GM12873 (cell line): Measurements from ENCODE around the gene NEU4.

Experiments
- TF ChIP-seq, protein P1 (sequence below): IDR thresholded peaks from 2 replicates; pipeline ENCODE4 v1.5.1; 2012; ENCODE audit warnings: low read depth, mild to moderate bottlenecking, moderate library complexity, low read length, control low read depth; ENCODE audit not compliant: insufficient read depth; ENCODE audit errors: missing control alignments

Gene NEU4

DNA sequence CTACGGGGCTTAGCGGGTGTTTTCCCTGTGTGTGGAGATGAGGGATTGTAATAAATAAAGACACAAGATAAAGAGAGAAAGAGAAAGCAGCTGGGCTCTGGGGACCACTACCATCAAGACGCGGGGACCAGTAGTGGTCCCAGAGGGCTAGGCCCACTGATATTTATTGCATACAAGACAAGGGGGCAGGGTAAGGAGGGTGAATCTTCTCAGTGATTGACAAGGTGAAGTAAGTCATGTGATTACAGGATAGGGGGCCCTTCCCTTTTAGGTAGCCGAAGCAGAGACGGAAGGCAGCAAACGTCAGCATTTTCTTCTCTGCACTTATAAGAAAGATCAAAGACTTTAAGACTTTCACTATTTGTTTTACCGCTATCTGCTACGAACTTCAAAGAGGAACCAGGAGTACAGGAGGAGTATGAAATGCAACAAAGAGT lies 36.9 kb upstream of the NEU4 start:
- TF ChIP-seq, protein P1, sequence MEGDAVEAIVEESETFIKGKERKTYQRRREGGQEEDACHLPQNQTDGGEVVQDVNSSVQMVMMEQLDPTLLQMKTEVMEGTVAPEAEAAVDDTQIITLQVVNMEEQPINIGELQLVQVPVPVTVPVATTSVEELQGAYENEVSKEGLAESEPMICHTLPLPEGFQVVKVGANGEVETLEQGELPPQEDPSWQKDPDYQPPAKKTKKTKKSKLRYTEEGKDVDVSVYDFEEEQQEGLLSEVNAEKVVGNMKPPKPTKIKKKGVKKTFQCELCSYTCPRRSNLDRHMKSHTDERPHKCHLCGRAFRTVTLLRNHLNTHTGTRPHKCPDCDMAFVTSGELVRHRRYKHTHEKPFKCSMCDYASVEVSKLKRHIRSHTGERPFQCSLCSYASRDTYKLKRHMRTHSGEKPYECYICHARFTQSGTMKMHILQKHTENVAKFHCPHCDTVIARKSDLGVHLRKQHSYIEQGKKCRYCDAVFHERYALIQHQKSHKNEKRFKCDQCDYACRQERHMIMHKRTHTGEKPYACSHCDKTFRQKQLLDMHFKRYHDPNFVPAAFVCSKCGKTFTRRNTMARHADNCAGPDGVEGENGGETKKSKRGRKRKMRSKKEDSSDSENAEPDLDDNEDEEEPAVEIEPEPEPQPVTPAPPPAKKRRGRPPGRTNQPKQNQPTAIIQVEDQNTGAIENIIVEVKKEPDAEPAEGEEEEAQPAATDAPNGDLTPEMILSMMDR, result no peak

DNA sequence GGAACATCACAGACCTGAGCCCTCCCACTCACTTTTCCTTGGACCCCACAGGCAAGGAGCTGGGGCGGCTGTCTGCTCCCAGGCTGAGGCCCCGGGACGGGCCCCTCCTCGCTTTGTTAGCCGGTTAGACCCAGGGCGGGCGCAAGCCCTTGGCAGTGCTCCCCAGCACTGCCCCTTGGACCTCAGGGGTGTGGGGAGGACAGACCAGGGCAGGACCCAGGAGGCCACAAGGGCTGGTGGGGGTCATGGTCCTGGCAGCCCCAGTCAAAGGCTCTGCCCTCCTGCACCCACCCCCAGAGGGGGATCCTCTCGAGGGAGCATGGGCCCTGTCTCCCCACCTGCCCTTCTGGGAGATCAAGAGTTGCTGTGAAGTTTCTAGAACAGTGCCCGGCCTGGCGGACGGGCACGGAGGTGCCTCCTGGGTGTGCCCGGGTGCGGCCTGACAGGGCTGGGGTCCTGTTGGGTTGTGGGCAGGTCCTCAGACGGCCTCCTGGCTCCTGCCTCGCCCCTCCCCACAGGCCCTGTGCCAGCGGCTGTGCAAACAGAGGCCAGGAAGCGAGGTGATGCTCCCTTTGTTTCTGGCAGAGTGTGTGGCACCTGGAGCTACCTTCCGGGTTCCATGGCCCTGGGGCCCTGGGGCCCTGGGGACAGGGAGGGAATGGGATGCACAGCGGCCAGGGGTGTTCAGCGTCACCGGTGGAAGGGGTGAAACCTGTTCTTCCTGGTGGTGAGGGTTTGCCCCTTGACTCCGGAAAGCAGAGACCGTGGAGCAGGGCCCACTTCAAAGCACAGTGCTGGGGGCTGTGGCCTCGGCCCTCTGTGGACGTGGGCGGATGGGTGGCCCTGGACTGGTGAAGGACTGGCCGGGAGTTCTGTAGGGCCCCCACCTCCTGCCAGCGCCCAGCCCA lies 35.2 kb upstream of the NEU4 start:
- TF ChIP-seq, protein P1, result no peak

DNA sequence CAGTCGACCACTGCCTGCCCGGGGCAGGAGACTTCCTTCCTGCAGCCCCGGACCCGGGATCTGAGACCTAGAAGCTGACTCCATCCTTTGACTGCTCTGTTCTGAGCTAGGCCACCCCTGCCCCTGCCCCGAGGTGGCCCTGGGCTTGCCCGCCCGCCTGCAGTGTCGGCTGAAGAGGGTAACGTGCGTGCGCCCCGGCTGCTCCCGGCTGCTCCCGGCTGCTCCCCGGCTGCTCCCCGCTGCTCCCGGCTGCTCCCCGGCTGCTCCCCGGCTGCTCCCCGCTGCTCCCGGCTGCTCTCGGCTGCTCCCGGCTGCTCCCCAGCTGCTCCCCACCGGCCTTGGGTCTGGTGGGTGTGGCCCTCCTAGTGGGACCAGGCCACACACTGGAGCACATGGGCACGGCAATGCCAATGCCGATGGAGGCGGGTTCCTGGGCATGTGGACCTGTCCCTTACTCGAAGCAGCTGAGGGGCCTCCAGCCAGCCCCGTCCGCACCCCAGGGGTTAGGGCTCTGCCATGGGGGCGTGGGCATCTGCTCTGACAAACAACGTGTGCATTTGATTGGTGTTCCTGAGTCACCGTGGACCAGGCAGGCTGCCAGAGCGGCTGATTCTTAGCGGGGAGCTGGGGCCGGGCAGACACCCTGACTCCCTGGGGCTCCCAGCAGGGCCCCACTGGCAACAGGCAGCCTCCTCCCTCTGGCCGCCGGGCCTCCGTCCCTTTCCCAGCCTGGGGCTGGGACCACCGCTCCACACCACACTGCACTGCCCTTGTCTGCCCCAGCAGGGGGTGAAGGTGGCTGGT lies 34.4 kb upstream of the NEU4 start:
- TF ChIP-seq, protein P1, result no peak

DNA sequence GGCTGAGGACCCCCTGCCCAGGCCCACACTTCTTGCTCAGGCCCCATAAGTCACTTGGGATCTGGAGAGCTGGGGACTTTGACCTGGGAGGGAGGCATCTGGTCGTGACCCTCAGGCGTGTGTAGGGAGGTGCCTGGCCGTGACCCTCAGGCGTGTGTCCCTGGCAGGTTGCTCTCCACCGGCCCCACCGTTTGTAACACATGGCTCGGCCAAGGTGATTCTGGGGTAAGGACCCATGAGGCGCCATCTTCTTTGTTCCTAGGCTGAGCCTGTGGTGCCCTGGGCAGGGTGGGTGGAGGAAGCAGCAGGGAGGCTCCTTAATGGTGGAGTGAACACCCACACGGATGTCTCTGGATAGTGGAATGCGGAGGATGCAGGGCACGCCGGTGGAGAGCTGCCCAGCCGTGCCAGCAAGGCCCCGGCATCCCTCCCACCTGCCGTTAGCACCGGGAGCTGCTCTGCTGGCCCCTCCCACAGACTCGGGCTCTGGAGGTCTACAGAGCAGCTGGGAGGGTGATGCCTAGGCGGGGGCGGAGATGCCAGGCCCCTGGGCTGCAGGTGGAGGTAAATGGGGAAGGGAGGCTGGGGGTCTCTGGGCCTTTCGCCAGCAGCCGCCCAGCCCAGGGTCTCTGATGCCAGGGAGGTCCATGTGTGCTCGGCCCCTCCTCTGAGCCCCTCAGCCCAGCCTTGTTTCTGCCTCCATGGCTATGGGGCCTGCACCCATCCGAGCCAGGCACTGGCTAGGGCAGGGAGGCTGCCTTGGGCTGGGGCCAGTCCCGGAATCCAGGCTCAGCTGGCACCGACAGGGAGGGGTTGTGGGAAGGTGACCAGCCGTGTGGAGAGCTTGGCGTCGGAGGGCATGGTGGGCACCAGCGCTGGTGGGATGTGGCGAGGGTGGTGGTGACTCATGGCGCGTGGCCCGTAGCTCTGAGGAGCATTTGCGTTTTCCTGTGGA lies 33.5 kb upstream of the NEU4 start:
- TF ChIP-seq, protein P1, result no peak

DNA sequence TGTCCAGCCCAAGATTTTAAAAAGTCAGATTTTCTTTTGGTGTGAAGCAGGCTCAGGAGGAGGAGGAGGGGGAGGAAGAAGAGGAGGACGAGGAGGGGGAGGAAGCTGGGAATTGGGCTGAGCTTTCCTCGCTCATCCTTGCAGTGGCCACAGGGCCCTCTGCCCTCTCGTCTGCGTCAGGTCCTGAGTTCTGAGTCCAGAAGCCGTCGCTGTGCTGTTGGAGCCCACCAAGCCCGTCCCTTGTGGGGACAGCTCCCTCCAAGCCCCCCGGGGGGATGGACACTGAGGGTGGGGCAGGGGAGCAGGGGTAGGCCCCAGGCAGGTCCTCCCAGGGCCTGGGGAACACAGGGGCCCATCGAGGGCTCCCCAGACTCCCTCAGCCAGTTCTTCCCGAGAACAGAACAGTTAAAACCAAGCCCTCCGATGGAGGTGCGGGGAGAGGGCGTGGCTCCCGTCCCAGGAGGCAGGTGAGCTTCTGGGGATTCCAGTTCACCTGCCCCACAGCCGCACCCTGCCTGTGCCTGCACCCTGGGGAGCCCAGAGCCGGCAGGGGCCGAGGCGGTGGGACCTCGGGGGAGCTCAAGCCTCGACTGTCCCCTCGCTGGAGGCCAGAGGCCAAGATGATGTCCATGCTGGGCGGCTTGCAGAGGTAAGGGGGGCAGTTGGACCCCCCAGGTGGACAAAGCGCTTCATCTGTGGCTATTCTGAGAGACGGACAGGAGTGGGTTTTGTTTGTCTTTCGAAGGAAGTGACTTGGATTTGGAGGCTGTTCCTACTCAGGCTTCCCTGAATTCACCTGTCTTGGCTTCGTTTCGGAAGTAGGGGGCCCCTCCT lies 32.4 kb upstream of the NEU4 start, which contains the start of gene GAL3ST2:
Gene GAL3ST2, plus strand, starts transcription at position 487 of the 834 bp plus-strand sequence. Its CDS starts 134 bp downstream, at position 621.
- TF ChIP-seq, protein P1, result no peak

DNA sequence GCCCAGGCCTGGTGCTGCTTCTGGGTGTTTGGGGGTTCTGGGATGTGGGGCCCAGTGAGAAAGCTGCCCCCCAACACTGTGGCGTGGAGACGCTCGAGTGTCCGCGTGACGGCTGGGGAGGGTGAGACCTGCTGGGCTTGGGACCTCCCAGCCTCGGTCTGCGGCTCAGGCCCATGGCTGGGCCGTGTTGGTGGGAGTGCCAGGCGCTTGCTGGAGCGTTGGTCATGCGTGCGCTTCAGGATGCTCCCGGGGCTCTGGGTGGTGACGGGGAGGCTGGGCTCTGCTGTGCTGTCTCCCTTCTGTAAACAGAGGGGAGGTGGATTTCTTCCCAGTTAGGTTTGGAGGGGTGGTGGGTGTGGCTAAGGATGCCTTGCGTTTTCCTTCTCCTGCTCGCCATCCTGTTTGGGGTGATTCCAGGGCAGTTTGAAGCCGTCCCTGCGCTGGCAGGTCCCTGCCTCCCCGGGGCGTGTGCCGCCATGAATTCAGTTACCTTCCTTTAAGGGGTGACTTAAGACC lies 31.8 kb upstream of the NEU4 start:
- TF ChIP-seq, protein P1, result no peak
